PC-9 (cell line): ENCODE data around the gene DNAH6. TPM values are rescaled to one million over a fixed set of nuclear protein-coding genes. Genes with fewer than 3 reads are reported as not detected.
A peak's percentile ranks its signal among the peaks of the same experiment; 100 is the strongest.

Source experiments
- BruUV-seq: library from RNA; stranded (reverse); fragments of 400-500 nt; replicated peaks from 2 replicates; lab custom pipeline; 2021; lab: Mats Ljungman, UMichigan
- CTCF ChIA-PET: fragments of 300-600 bp; sonication (Branson Sonifier 250); formaldehyde crosslinking; loops from one replicate; lab custom pipeline; 2022; ENCODE audit warnings: antibody characterized with exemption; lab: Charles Lee
- POLR2A ChIA-PET: fragments of 300-600 bp; sonication (Branson Sonifier 250); formaldehyde crosslinking; loops from one replicate; lab custom pipeline; 2022; ENCODE audit warnings: antibody characterized with exemption; ENCODE audit not compliant: unreplicated experiment; lab: Charles Lee
- DNase-seq, 2 experiments: peaks; one replicate each; pipeline versions ENCODE4 v3.0.0 to v3.0.0-alpha.2; 2015 to 2022; ENCODE audit warnings: mixed read lengths in 1 of 2
- H2AFZ ChIP-seq: fragments of 200-600 bp; sonication (generic); 2 replicates; pipeline ENCODE4 v1.8.1; 2017; ENCODE audit warnings: antibody characterized with exemption
- H3F3A ChIP-seq: fragments of 200-600 bp; sonication (generic); 2 replicates; pipeline ENCODE4 v1.8.1; 2017; ENCODE audit warnings: antibody characterized with exemption, mild to moderate bottlenecking, low read depth; ENCODE audit not compliant: insufficient read depth
- H3K27ac ChIP-seq: fragments of 200-600 bp; sonication (generic); 2 replicates; pipeline ENCODE4 v1.6.1; 2016; ENCODE audit warnings: mixed run types
- H3K27me3 ChIP-seq: fragments of 200-600 bp; sonication (generic); 2 replicates; pipeline ENCODE4 v1.6.1; 2016; ENCODE audit warnings: low read depth, mixed run types; ENCODE audit not compliant: insufficient read depth
- H3K36me3 ChIP-seq: fragments of 200-600 bp; sonication (generic); 2 replicates; pipeline ENCODE4 v1.6.1; 2016; ENCODE audit warnings: low read depth, mixed run types
- H3K4me1 ChIP-seq: fragments of 200-600 bp; sonication (generic); replicated peaks from 2 replicates; pipeline ENCODE4 v1.6.1; 2016; ENCODE audit warnings: mixed run types; ENCODE audit not compliant: insufficient read depth
- H3K4me2 ChIP-seq: fragments of 200-600 bp; sonication (generic); 2 replicates; pipeline ENCODE4 v1.6.1; 2017; ENCODE audit warnings: mixed run types
- H3K4me3 ChIP-seq: fragments of 200-600 bp; sonication (generic); 2 replicates; pipeline ENCODE4 v1.6.1; 2016; ENCODE audit warnings: mixed run types
- H3K79me2 ChIP-seq: fragments of 200-600 bp; sonication (generic); 2 replicates; pipeline ENCODE4 v1.6.1; 2017; ENCODE audit warnings: low read depth, mixed run types
- H3K9me2 ChIP-seq: fragments of 200-600 bp; sonication (generic); 2 replicates; pipeline ENCODE4 v1.8.1; 2017; ENCODE audit warnings: mild to moderate bottlenecking; ENCODE audit not compliant: insufficient read depth
- H3K9me3 ChIP-seq: fragments of 200-600 bp; sonication (generic); 2 replicates; pipeline ENCODE4 v1.8.1; 2016; ENCODE audit warnings: low read depth; ENCODE audit not compliant: insufficient read depth
- H4K20me1 ChIP-seq: fragments of 200-600 bp; sonication (generic); 2 replicates; pipeline ENCODE4 v1.8.1; 2017; ENCODE audit not compliant: insufficient read depth
- EZH2 ChIP-seq: fragments of 200-600 bp; sonication (generic); IDR thresholded peaks from 2 replicates; pipeline ENCODE4 v1.8.0; 2017; ENCODE audit warnings: antibody characterized with exemption, low read depth
- intact Hi-C: fragments of 100-400 bp; cut with micrococcal nuclease; formaldehyde crosslinking; loops from one replicate; pipeline ENCODE4 v1.10.0; 2022; ENCODE audit not compliant: unreplicated experiment
- total RNA-seq: library from RNA; stranded (reverse); gene quantifications from 2 replicates; pipeline ENCODE4 v1.2.3, GENCODE V29; 2021
- TF ChIP-seq, protein P1 (sequence below): fragments of 200-600 bp; sonication (generic); conservative IDR thresholded peaks from 2 replicates; pipeline ENCODE4 v1.6.1; 2017; ENCODE audit warnings: mixed run types, antibody characterized with exemption, mild to moderate bottlenecking, moderate library complexity

The DNAH6 gene
- total RNA-seq, 1 experiment from 2014 or later, result not detected

DNA sequence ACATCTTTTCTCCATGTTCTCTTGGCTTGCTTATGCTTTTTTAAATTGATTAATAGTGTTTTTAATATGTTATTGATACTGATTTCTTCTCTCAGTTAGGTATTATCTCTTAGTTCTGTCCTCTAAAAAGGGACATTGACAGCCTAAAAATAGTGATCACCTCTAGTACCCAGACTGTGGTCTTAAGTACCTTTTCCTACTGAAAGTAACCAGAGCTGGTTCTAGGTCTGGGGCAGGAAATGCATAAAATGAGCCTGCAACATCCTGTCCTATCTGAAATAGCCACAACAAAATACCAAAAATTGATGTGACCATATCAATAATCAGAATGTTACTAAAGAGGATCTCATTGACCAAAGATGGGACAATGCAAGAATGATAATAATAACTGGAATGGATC, 113.3 kb downstream of the DNAH6 start:
- Histone ChIP-seq H3K9me3 (no peaks in the 10 kb centered on the region), H4K20me1 (no peaks in the 10 kb centered on the region), H3K27me3 (0 out of 2 replicates have a peak, but pooled peaks cover 12% of the 10 kb centered on the region), H3K4me2 (no peak overlapping the region), H3K79me2 (no peaks in the 10 kb centered on the region), H3K36me3 (no peaks in the 10 kb centered on the region), H3K9me2 (no peaks in the 10 kb centered on the region), H3K27ac (no peak overlapping the region), H3K4me3 (no peak overlapping the region), H2AFZ (no peak overlapping the region), H3F3A (no peaks in the 10 kb centered on the region), H3K4me1 (no peaks in the 10 kb centered on the region)
- POLR2A ChIA-PET, result no interaction called here
- TF ChIP-seq EZH2, result no peak
- TF ChIP-seq, protein P1, sequence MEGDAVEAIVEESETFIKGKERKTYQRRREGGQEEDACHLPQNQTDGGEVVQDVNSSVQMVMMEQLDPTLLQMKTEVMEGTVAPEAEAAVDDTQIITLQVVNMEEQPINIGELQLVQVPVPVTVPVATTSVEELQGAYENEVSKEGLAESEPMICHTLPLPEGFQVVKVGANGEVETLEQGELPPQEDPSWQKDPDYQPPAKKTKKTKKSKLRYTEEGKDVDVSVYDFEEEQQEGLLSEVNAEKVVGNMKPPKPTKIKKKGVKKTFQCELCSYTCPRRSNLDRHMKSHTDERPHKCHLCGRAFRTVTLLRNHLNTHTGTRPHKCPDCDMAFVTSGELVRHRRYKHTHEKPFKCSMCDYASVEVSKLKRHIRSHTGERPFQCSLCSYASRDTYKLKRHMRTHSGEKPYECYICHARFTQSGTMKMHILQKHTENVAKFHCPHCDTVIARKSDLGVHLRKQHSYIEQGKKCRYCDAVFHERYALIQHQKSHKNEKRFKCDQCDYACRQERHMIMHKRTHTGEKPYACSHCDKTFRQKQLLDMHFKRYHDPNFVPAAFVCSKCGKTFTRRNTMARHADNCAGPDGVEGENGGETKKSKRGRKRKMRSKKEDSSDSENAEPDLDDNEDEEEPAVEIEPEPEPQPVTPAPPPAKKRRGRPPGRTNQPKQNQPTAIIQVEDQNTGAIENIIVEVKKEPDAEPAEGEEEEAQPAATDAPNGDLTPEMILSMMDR, result no peak
- CTCF ChIA-PET, result no interaction called here
- intact Hi-C loops, result no loop called here
- no TSS peak for BruUV-seq
- no peak for DNase-seq

DNA sequence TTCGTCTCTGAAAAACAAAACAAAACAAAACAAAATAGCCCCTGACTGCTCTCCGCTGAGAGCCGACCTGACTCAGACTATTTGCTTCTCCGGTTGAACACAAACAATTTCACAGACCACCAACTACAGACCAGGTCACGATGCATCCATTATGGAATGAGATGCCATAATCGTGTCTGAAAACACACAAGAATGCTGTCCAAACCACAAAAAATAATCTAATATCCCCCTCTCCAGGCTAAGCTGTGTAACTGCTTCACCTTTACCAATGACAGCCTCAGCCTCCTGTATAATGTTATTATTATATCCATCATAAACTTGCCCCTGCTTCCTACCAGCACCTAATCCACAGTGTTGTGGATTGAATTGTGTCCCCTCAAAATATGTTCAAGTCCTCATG, 114.7 kb downstream of the DNAH6 start:
- H2AFZ ChIP-seq, result no peak overlapping the region
- no peak overlapping the region for H3K4me2 ChIP-seq
- H3K4me1 ChIP-seq, result no peaks in the 10 kb centered on the region
- no peak overlapping the region for H3K27ac ChIP-seq
- no peaks in the 10 kb centered on the region for H3K9me3 ChIP-seq
- no peaks in the 10 kb centered on the region for H4K20me1 ChIP-seq
- TF ChIP-seq EZH2, result no peak
- TF ChIP-seq, protein P1, result peak; percentile 71
- no peaks in the 10 kb centered on the region for H3K36me3 ChIP-seq
- intact Hi-C loops, result loop anchor here (5.0 to 10.0 kb wide), 3 partner anchors 136 to 296 kb away; no protein-coding TSS in a partner anchor
- H3K27me3 ChIP-seq, result 0 out of 2 replicates have a peak, but pooled peaks cover 12% of the 10 kb centered on the region
- H3K9me2 ChIP-seq, result no peaks in the 10 kb centered on the region
- BruUV-seq, result no TSS peak
- peak in 1 of 2 experiments; percentile 41 for DNase-seq
- no peaks in the 10 kb centered on the region for H3F3A ChIP-seq
- POLR2A ChIA-PET, result no interaction called here
- H3K79me2 ChIP-seq, result no peaks in the 10 kb centered on the region
- CTCF ChIA-PET, result interaction anchor here (1.0 kb wide), 1 partner anchor 608 kb away, joined by 3 read pairs; no protein-coding TSS in a partner anchor
- no peak overlapping the region for H3K4me3 ChIP-seq

DNA sequence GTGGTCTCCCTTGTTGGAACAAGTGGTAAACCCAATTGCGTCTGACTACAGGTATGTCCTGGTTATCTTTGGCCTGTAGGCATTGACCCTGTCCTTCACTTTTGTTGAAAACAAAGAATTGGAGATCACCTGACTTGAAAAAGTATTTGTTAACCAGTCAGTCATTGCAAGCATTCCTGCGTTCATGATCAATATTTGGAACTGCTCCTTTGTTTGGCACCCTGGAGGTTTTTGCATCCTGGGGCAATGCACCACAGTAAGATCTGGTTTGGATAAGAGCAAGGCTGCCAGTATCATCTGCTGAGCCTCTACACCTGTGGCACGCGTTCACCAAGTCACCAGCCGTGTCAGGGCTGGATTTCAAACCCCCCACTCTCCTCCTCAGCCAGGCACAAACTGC, 115.7 kb downstream of the DNAH6 start:
- H3K27ac ChIP-seq, result no peak overlapping the region
- H3F3A ChIP-seq, result no peaks in the 10 kb centered on the region
- no peaks in the 10 kb centered on the region for H3K36me3 ChIP-seq
- TF ChIP-seq, protein P1, result no peak
- TF ChIP-seq EZH2, result no peak
- no TSS peak for BruUV-seq
- H3K4me2 ChIP-seq, result no peak overlapping the region
- H2AFZ ChIP-seq, result no peak overlapping the region
- CTCF ChIA-PET, result interaction anchor here (1.0 kb wide), 1 partner anchor 609 kb away, joined by 3 read pairs; no protein-coding TSS in a partner anchor
- POLR2A ChIA-PET, result interaction anchor here (0.5 kb wide), 1 partner anchor 413 kb away, joined by 3 read pairs; no protein-coding TSS in a partner anchor
- H3K9me2 ChIP-seq, result no peaks in the 10 kb centered on the region
- intact Hi-C loops, result loop anchor here (5.0 to 10.0 kb wide), 3 partner anchors 137 to 295 kb away; no protein-coding TSS in a partner anchor
- H3K4me3 ChIP-seq, result no peak overlapping the region
- no peaks in the 10 kb centered on the region for H3K9me3 ChIP-seq
- no peaks in the 10 kb centered on the region for H3K79me2 ChIP-seq
- H3K4me1 ChIP-seq, result no peaks in the 10 kb centered on the region
- no peak for DNase-seq
- H3K27me3 ChIP-seq, result 0 out of 2 replicates have a peak, but pooled peaks cover 12% of the 10 kb centered on the region
- no peaks in the 10 kb centered on the region for H4K20me1 ChIP-seq
